ENCODE measurements around the gene DPP7. TPM values are rescaled to one million over a fixed set of nuclear protein-coding genes. Genes with fewer than 3 reads are reported as not detected.

Gene DPP7
- total and polyA plus RNA-seq, 2 of the 8 experiments (the other 6 are each of a cell fraction or from before 2014, with no cell fraction given), result 21.2 to 26.8 TPM

DNA sequence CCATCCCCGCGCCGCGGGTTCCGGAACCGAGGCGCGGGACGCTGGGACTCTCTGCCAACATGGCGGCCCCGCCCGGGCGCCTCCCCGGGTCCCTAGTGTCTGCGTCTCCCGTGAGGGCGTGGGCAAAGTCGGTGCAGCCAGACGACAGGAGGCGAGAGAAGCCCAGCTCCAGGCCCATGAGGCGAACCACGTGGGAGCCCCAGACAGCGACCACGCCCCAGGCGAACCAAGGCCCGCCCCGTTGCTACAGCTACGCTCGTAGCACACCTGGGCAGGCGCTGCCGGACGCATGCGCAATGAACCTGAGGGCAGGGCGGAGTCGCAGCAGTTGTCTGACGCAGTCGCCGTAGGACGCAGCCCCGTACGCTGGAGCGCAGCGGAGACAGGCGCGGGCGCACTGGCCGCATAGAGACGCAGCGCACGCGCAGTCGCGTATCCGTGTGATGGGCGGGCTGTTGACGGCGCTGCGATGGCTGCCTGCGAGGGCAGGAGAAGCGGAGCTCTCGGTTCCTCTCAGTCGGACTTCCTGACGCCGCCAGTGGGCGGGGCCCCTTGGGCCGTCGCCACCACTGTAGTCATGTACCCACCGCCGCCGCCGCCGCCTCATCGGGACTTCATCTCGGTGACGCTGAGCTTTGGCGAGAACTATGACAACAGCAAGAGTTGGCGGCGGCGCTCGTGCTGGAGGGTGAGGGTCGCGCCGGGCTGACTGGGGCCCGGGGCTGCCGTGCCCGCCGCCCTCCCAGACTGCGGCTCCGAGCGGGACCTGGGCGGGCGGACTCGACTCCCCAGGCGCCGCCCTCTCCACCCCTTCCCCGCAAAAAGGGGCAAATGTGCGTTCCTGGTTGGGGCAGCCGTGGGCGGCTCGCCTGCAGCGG, 27.8 kb downstream of the DPP7 start, which contains the start of gene MAN1B1 (continued):
- TF ChIP-seq, protein P1, sequence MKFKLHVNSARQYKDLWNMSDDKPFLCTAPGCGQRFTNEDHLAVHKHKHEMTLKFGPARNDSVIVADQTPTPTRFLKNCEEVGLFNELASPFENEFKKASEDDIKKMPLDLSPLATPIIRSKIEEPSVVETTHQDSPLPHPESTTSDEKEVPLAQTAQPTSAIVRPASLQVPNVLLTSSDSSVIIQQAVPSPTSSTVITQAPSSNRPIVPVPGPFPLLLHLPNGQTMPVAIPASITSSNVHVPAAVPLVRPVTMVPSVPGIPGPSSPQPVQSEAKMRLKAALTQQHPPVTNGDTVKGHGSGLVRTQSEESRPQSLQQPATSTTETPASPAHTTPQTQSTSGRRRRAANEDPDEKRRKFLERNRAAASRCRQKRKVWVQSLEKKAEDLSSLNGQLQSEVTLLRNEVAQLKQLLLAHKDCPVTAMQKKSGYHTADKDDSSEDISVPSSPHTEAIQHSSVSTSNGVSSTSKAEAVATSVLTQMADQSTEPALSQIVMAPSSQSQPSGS (IDR thresholded peaks at IDR 0.05; ENCODE audit: low read length), result no peak
- peak; percentile 34 for TF ChIP-seq EZH2 (IDR thresholded peaks at IDR 0.05; ENCODE audit: low read depth, low read length, severe bottlenecking)
- TF ChIP-seq GTF2F1 (IDR thresholded peaks at IDR 0.05; ENCODE audit: borderline replicate concordance, low read depth, low read length), result no peak
- TF ChIP-seq TCF12 (IDR thresholded peaks at IDR 0.05; ENCODE audit: low read depth, low read length), result no peak
- no peak for TF ChIP-seq KDM1A (IDR thresholded peaks at IDR 0.05; ENCODE audit: borderline replicate concordance, low read length)
- TF ChIP-seq SRF (IDR thresholded peaks at IDR 0.05; ENCODE audit: low read depth, low read length), result no peak
- TF ChIP-seq BACH1 (IDR thresholded peaks at IDR 0.05; ENCODE audit: low read length), result no peak
- TF ChIP-seq NANOG (IDR thresholded peaks at IDR 0.05; ENCODE audit: insufficient read depth, low read depth, low read length, poor library complexity, severe bottlenecking), result no peak
- no peak for TF ChIP-seq SIRT6 (IDR thresholded peaks at IDR 0.05; ENCODE audit: low read length)
- TF ChIP-seq CTBP2 (IDR thresholded peaks at IDR 0.05; ENCODE audit: borderline replicate concordance, insufficient read depth, insufficient read length, low read length), result no peak
- no peak for TF ChIP-seq KDM5A (IDR thresholded peaks at IDR 0.05; ENCODE audit: low read length)
- no peak for TF ChIP-seq SIX5 (IDR thresholded peaks at IDR 0.05; ENCODE audit: low read depth, low read length)
- no peak for TF ChIP-seq TAF7 (optimal IDR thresholded peaks at IDR 0.05; ENCODE audit: borderline replicate concordance, low read depth, low read length)
- TF ChIP-seq SIN3A (conservative IDR thresholded peaks at IDR 0.05 in 1 of 2, IDR thresholded peaks at IDR 0.05 in 1 of 2; ENCODE audit: low read depth in 1 of 2, low read length in 2 of 2), result peak; percentile 64 to 86; a peak in 2 of 4 replicates
- TF ChIP-seq YY1 (IDR thresholded peaks at IDR 0.05; ENCODE audit: low read depth, low read length), result peak; percentile 89
- no peak for TF ChIP-seq RBBP5 (IDR thresholded peaks at IDR 0.05; ENCODE audit: borderline replicate concordance, low read depth, low read length)
- no peak; the same call in 1 of the 2 replicates for TF ChIP-seq SP4 (IDR thresholded peaks at IDR 0.05; ENCODE audit: low read length)
- TF ChIP-seq HDAC6 (IDR thresholded peaks at IDR 0.05; ENCODE audit: low read depth, low read length), result no peak
- TF ChIP-seq EP300 (IDR thresholded peaks at IDR 0.05; ENCODE audit: borderline replicate concordance in 1 of 2, low read depth in 2 of 2, low read length in 2 of 2), result no peak
- TF ChIP-seq MAFK (IDR thresholded peaks at IDR 0.05; ENCODE audit: low read depth, low read length), result no peak
- no peak for TF ChIP-seq CEBPB (IDR thresholded peaks at IDR 0.05; ENCODE audit: low read depth, low read length)
